MM.1S (cell line): ENCODE results near the gene PREX1.

Source experiments
- DNase-seq: peaks from one replicate; pipeline ENCODE4 v3.0.0-alpha.2; 2015
- H2AFZ ChIP-seq: fragments of 300-600 bp; sonication (generic); 2 replicates; pipeline ENCODE4 v1.6.0; 2016; ENCODE audit warnings: antibody characterized with exemption, low read length
- H3F3A ChIP-seq: fragments of 300-600 bp; sonication (generic); 2 replicates; pipeline ENCODE4 v1.6.1; 2016; ENCODE audit warnings: mild to moderate bottlenecking, antibody characterized with exemption, low read length, moderate library complexity, mixed read lengths; ENCODE audit not compliant: insufficient read depth
- H3K27ac ChIP-seq: fragments of 300-600 bp; sonication (generic); 2 replicates; pipeline ENCODE4 v1.5.1; 2016; ENCODE audit warnings: mild to moderate bottlenecking, low read length
- H3K27me3 ChIP-seq: fragments of 300-600 bp; sonication (generic); replicated peaks from 2 replicates; pipeline ENCODE4 v1.6.0; 2016; ENCODE audit warnings: low read length; ENCODE audit not compliant: insufficient read depth
- H3K36me3 ChIP-seq: fragments of 300-600 bp; sonication (generic); replicated peaks from 2 replicates; pipeline ENCODE4 v1.6.1; 2016; ENCODE audit warnings: mild to moderate bottlenecking, low read length, mixed read lengths; ENCODE audit not compliant: insufficient read depth
- H3K4me1 ChIP-seq: fragments of 300-600 bp; sonication (generic); 2 replicates; pipeline ENCODE4 v1.6.1; 2016; ENCODE audit warnings: low read length, mixed read lengths
- H3K4me2 ChIP-seq: fragments of 300-600 bp; sonication (generic); 2 replicates; pipeline ENCODE4 v1.6.0; 2016; ENCODE audit warnings: low read depth, low read length
- H3K4me3 ChIP-seq: fragments of 300-600 bp; sonication (generic); 2 replicates; pipeline ENCODE4 v1.5.1; 2016; ENCODE audit warnings: low read length, mixed read lengths
- H3K79me2 ChIP-seq: fragments of 300-600 bp; sonication (generic); 2 replicates; pipeline ENCODE4 v1.6.1; 2016; ENCODE audit warnings: mixed run types, low read length, mixed read lengths
- H3K9ac ChIP-seq: fragments of 300-600 bp; sonication (generic); 2 replicates; pipeline ENCODE4 v1.6.1; 2016; ENCODE audit warnings: low read length, mixed read lengths
- H3K9me2 ChIP-seq: fragments of 300-600 bp; sonication (generic); replicated peaks from 2 replicates; pipeline ENCODE4 v1.6.1; 2016; ENCODE audit warnings: mild to moderate bottlenecking, low read length, mixed read lengths; ENCODE audit not compliant: insufficient read depth
- H3K9me3 ChIP-seq: fragments of 300-600 bp; sonication (generic); replicated peaks from 2 replicates; pipeline ENCODE4 v1.6.1; 2016; ENCODE audit warnings: mild to moderate bottlenecking, low read length, mixed read lengths; ENCODE audit not compliant: insufficient read depth
- H4K20me1 ChIP-seq: fragments of 300-600 bp; sonication (generic); 2 replicates; pipeline ENCODE4 v1.6.1; 2016; ENCODE audit warnings: mild to moderate bottlenecking, low read length, moderate library complexity, mixed read lengths; ENCODE audit not compliant: insufficient read depth
- EZH2 ChIP-seq: fragments of 300-600 bp; sonication (generic); optimal IDR thresholded peaks from 2 replicates; pipeline ENCODE3; 2017; ENCODE audit warnings: low read depth, mild to moderate bottlenecking, antibody characterized with exemption, low read length, mixed read lengths
- EZH2phosphoT487 ChIP-seq: fragments of 300-600 bp; sonication (generic); IDR thresholded peaks from 2 replicates; pipeline ENCODE4 v1.6.1; 2018; ENCODE audit warnings: antibody characterized with exemption, low read length
- TF ChIP-seq, protein P1 (sequence below): fragments of 300-600 bp; sonication (generic); IDR thresholded peaks from 2 replicates; pipeline ENCODE4 v1.5.1; 2016; ENCODE audit warnings: antibody characterized with exemption, low read length, mixed read lengths

Gene PREX1

DNA sequence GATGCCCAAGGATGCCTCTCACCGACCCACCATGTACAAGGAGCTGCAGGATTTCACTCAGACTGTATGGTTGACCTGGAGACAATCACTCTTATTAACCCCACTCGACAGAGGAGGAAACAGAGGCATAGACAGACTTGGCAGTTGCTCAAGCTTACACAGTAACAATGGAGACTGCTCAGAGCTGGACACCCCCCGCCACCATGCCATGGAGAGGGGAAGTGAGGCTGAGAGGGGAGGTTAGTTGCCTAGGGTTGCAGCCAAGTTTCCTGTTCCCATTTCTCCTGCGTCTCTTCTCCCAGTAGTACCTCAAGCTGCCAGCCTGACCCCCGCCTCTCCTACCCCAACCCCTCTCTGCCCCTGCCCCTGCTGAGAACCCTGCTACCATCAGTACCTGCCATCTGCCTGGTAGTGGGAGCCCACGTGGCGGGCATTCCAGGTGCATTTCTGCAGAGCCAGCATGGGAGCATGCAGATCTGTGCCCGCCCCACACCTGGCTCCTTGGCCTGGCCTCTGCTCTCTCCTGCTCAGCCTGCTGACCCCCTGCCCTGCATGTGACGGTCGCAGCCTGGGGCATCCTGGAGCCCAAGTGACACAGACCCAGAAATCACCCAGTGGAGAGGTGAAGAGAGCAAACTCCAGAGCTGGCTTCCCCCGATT lies 157.7 kb downstream of the PREX1 start:
- Histone ChIP-seq H3K27me3 (no peaks in the 10 kb centered on the region), H3K4me1 (no peaks in the 10 kb centered on the region), H3K9me3 (no peaks in the 10 kb centered on the region), H3K4me3 (no peak overlapping the region), H3F3A (no peaks in the 10 kb centered on the region), H3K9ac (no peak overlapping the region), H3K9me2 (no peaks in the 10 kb centered on the region), H3K79me2 (no peaks in the 10 kb centered on the region), H3K36me3 (no peaks in the 10 kb centered on the region), H3K4me2 (no peak overlapping the region), H2AFZ (no peak overlapping the region), H3K27ac (no peak overlapping the region), H4K20me1 (no peaks in the 10 kb centered on the region)
- TF ChIP-seq, protein P1, sequence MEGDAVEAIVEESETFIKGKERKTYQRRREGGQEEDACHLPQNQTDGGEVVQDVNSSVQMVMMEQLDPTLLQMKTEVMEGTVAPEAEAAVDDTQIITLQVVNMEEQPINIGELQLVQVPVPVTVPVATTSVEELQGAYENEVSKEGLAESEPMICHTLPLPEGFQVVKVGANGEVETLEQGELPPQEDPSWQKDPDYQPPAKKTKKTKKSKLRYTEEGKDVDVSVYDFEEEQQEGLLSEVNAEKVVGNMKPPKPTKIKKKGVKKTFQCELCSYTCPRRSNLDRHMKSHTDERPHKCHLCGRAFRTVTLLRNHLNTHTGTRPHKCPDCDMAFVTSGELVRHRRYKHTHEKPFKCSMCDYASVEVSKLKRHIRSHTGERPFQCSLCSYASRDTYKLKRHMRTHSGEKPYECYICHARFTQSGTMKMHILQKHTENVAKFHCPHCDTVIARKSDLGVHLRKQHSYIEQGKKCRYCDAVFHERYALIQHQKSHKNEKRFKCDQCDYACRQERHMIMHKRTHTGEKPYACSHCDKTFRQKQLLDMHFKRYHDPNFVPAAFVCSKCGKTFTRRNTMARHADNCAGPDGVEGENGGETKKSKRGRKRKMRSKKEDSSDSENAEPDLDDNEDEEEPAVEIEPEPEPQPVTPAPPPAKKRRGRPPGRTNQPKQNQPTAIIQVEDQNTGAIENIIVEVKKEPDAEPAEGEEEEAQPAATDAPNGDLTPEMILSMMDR, result no peak
- no peak for TF ChIP-seq EZH2phosphoT487
- no peak for TF ChIP-seq EZH2
- no peak for DNase-seq

GRCh38 chr20:48668451-48668946 lies 159.3 kb downstream of the PREX1 start:
- H3K27ac ChIP-seq, result no peak overlapping the region
- no peak overlapping the region for H2AFZ ChIP-seq
- no peaks in the 10 kb centered on the region for H3K9me2 ChIP-seq
- no peak overlapping the region for H3K4me2 ChIP-seq
- no peak overlapping the region for H3K9ac ChIP-seq
- H3K9me3 ChIP-seq, result no peaks in the 10 kb centered on the region
- H4K20me1 ChIP-seq, result no peaks in the 10 kb centered on the region
- no peak for DNase-seq
- no peaks in the 10 kb centered on the region for H3K27me3 ChIP-seq
- TF ChIP-seq, protein P1, result no peak
- TF ChIP-seq EZH2phosphoT487, result no peak
- no peak for TF ChIP-seq EZH2
- H3K4me3 ChIP-seq, result no peak overlapping the region
- no peaks in the 10 kb centered on the region for H3K4me1 ChIP-seq
- no peaks in the 10 kb centered on the region for H3K36me3 ChIP-seq
- no peaks in the 10 kb centered on the region for H3F3A ChIP-seq
- no peaks in the 10 kb centered on the region for H3K79me2 ChIP-seq

- no peaks in the 10 kb centered on the region for H4K20me1 ChIP-seq
Measured at GRCh38 chr20:48667889-48668413, 159.8 kb downstream of the PREX1 start.

More at GRCh38 chr20:48667889-48668413, 159.8 kb downstream of the PREX1 start:
- no peaks in the 10 kb centered on the region for H3K36me3 ChIP-seq
- no peaks in the 10 kb centered on the region for H3K4me1 ChIP-seq
- H3K79me2 ChIP-seq, result no peaks in the 10 kb centered on the region
- H3F3A ChIP-seq, result no peaks in the 10 kb centered on the region
- no peak overlapping the region for H2AFZ ChIP-seq
- H3K9me3 ChIP-seq, result no peaks in the 10 kb centered on the region
- no peak for DNase-seq
- no peaks in the 10 kb centered on the region for H3K27me3 ChIP-seq
- H3K4me3 ChIP-seq, result no peak overlapping the region
- no peak overlapping the region for H3K9ac ChIP-seq
- no peak overlapping the region for H3K4me2 ChIP-seq
- H3K27ac ChIP-seq, result no peak overlapping the region
- no peaks in the 10 kb centered on the region for H3K9me2 ChIP-seq
- TF ChIP-seq, protein P1, result no peak
- TF ChIP-seq EZH2 (no peak), EZH2phosphoT487 (no peak)
